ENCODE results near the gene IRF1. TPM values are rescaled to one million over a fixed set of nuclear protein-coding genes. Genes with fewer than 3 reads are reported as not detected.

IRF1 gene
- total and polyA plus RNA-seq, 4 donors = 32.9 to 141 (median 68.5) TPM

GRCh38 chr5:132504746-132505145, 14.2 kb upstream of the IRF1 start:
- DNase-seq (peak in 1 of 3 donors; percentile 10), ATAC-seq (ENCODE audit: insufficient read depth, low FRiP score) (no peak)
- TF ChIP-seq CTCF (IDR thresholded peaks at IDR 0.05; ENCODE audit: control extremely low read depth, extremely low read depth) = no peak
- peaks cover 2 to 22% (median 7%) of the 10 kb centered on the region in 5 donors for H3K4me1 ChIP-seq (ENCODE audit: control insufficient read depth in 5 of 5, insufficient read depth in 5 of 5, low read length in 5 of 5)
- H3K9me3 ChIP-seq (ENCODE audit: control insufficient read depth in 4 of 4, insufficient read depth in 3 of 4, low read length in 3 of 4) = no peaks in the 10 kb centered on the region
- H3K4me3 ChIP-seq = no peak overlapping the region
- no peaks in the 10 kb centered on the region for H3K36me3 ChIP-seq (ENCODE audit: control insufficient read depth in 4 of 4, insufficient read depth in 4 of 4, low read length in 4 of 4)
- no peak overlapping the region for H3K27ac ChIP-seq (ENCODE audit: low read depth in 1 of 2, low read length in 1 of 2)
- no peak overlapping the region for H3K9ac ChIP-seq (ENCODE audit: insufficient read depth in 1 of 2, low read length in 2 of 2)
- WGBS, 2 donors = 83 to 90% methylated on average over 4 of the region's 4 CpGs
- no peaks in the 10 kb centered on the region for H3K27me3 ChIP-seq (ENCODE audit: control insufficient read depth in 3 of 3, insufficient read depth in 3 of 3, low read length in 2 of 3)

GRCh38 chr5:132503244-132503643, 12.7 kb upstream of the IRF1 start:
- Histone ChIP-seq H3K9ac (ENCODE audit: insufficient read depth in 1 of 2, low read length in 2 of 2) (no peak overlapping the region), H3K9me3 (ENCODE audit: control insufficient read depth in 4 of 4, insufficient read depth in 3 of 4, low read length in 3 of 4) (no peaks in the 10 kb centered on the region), H3K36me3 (ENCODE audit: control insufficient read depth in 4 of 4, insufficient read depth in 4 of 4, low read length in 4 of 4) (no peaks in the 10 kb centered on the region), H3K27me3 (ENCODE audit: control insufficient read depth in 3 of 3, insufficient read depth in 3 of 3, low read length in 2 of 3) (no peaks in the 10 kb centered on the region), H3K27ac (ENCODE audit: low read depth in 1 of 2, low read length in 1 of 2) (peak overlapping the region in 1 of 2 donors; percentile 26), H3K4me1 (ENCODE audit: control insufficient read depth in 5 of 5, insufficient read depth in 5 of 5, low read length in 5 of 5) (peaks cover 2 to 22% (median 7%) of the 10 kb centered on the region in 5 donors), H3K4me3 (no peak overlapping the region)
- ATAC-seq (ENCODE audit: insufficient read depth, low FRiP score) = no peak
- 85 to 91% methylated on average over 4 of the region's 4 CpGs for WGBS, 2 donors
- peak in 1 of 3 donors; percentile 5 for DNase-seq
- TF ChIP-seq CTCF (IDR thresholded peaks at IDR 0.05; ENCODE audit: control extremely low read depth, extremely low read depth) = no peak

GRCh38 chr5:132501961-132502931, 11.7 kb upstream of the IRF1 start:
- Histone ChIP-seq H3K4me3 (no peak overlapping the region), H3K9ac (ENCODE audit: insufficient read depth in 1 of 2, low read length in 2 of 2) (no peak overlapping the region), H3K27ac (ENCODE audit: low read depth in 1 of 2, low read length in 1 of 2) (peak overlapping the region in 1 of 2 donors; percentile 99), H3K4me1 (ENCODE audit: control insufficient read depth in 5 of 5, insufficient read depth in 5 of 5, low read length in 5 of 5) (peaks cover 2 to 29% (median 7%) of the 10 kb centered on the region in 5 donors), H3K27me3 (ENCODE audit: control insufficient read depth in 3 of 3, insufficient read depth in 3 of 3, low read length in 2 of 3) (no peaks in the 10 kb centered on the region), H3K9me3 (ENCODE audit: control insufficient read depth in 4 of 4, insufficient read depth in 3 of 4, low read length in 3 of 4) (no peaks in the 10 kb centered on the region), H3K36me3 (ENCODE audit: control insufficient read depth in 4 of 4, insufficient read depth in 4 of 4, low read length in 4 of 4) (no peaks in the 10 kb centered on the region)
- DNase-seq (peak in 2 of 3 donors; percentile 15 to 60), ATAC-seq (ENCODE audit: insufficient read depth, low FRiP score) (no peak)
- 60 to 77% methylated on average over 10 of the region's 10 CpGs for WGBS, 2 donors
- TF ChIP-seq CTCF (IDR thresholded peaks at IDR 0.05; ENCODE audit: control extremely low read depth, extremely low read depth) = no peak

Measured in lung (tissue), 12 donors.